Stimulated activated CD8-positive, alpha-beta memory T cell treated with anti-CD3 and anti-CD28 coated beads, Interleukin-4, amount 100 ng/mL, for 48 hours (primary cell): ENCODE data around the gene CES5A.
"Not testable (repeated sequence)": the region's sequence is repeated elsewhere in the genome, so short reads cannot be mapped to it uniquely, and the experiment has no call there.

Source experiments
- DNase-seq: peaks from one replicate; pipeline ENCODE4 v3.0.0-alpha.2; 2020

Gene CES5A

GRCh38 chr16:55825115-55825728 is 50.0 kb downstream of the CES5A start:
- DNase-seq = no peak

- no peak for DNase-seq
These were observed 50.6 kb downstream of the CES5A start for GRCh38 chr16:55824473-55825000.

GRCh38 chr16:55822280-55822810 is 52.8 kb downstream of the CES5A start:
- no peak for DNase-seq

GRCh38 chr16:55821210-55821609 is 54.0 kb downstream of the CES5A start:
- no peak for DNase-seq

- DNase-seq = no peak
These were observed 54.6 kb downstream of the CES5A start for GRCh38 chr16:55820615-55821014.

GRCh38 chr16:55817236-55817912 is 57.8 kb downstream of the CES5A start:
- DNase-seq = no peak

DNA sequence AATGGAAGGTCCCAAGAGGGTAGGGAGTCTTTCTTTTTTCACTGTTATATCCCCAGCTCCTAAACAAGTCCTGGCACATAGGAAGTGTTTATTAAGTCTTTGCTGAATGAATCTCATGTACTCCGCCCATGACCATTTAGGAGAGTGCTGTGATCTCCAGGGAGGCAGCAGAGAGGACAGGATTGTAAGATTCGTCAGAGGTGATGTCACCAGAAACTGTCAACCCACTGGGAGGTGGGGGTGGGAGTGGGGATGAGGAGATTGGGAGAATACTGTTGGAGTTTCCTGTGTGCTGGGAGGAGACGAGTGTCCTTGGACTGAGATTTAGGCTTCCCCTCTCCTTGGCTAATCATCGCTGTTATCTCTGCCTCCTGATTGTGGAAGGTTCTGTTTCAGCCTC is 59.0 kb downstream of the CES5A start:
- DNase-seq = not testable (repeated sequence)

DNA sequence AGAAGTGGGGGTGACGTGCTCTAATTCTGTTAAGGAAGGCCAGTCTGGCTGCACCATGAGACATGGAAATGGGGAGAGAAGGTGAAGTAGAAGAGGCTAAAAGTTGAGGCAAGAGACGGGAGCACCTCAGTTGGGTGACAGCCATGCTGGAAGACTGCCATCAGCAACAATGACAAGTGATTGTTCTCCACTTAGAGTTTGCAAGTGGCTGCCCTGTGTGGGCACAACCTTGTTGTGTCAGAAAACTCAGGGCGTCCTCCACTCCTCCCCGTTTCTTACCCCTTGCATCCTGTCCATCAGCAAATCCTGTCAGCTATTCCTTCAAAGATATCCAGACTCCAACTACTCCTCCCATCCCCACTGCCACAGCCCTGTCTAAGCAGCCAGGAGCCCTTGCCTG is 59.9 kb downstream of the CES5A start:
- DNase-seq = no peak

- not testable (repeated sequence) for DNase-seq
These were observed 61.0 kb downstream of the CES5A start for GRCh38 chr16:55814174-55814573.

DNA sequence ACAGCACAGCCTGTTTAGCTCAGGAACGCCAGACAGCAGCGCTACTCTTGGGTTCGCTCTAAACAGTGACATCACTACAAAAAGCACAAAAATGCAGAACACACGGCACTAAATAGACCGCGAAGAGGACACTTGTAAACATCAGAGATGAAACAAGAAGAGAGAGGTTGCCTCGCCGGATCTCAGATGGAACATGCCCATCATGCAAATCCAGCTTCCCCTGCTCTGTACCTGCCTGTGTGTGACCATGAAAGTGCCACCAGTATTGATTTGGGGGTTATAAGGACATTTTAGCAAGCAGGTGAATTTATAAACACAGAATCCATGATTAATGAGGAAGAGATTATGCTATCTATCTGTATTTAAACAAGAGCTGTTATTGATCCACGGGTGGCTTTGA is 61.4 kb downstream of the CES5A start:
- DNase-seq = not testable (repeated sequence)

DNA sequence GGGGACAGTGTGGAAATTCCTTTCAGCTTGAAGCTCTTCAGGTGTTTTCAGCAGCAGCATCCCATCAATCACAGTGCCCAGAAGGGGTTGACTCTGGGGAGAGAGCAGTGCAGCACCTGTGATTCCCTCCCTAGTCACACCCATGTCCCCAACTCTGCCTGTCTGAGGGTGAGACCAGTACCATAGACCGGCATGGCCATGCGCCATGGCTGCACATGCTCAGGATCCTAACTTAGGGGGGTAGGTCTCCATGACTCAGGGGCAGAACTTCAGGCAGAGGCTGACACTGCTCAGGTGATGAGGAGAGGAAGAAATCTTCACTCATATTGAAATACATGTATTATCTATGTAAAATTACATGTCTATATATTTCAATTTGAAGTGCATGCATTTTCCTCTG is 62.2 kb downstream of the CES5A start:
- DNase-seq = no peak

- DNase-seq = no peak
These were observed 63.4 kb downstream of the CES5A start for GRCh38 chr16:55811811-55812210.

DNA sequence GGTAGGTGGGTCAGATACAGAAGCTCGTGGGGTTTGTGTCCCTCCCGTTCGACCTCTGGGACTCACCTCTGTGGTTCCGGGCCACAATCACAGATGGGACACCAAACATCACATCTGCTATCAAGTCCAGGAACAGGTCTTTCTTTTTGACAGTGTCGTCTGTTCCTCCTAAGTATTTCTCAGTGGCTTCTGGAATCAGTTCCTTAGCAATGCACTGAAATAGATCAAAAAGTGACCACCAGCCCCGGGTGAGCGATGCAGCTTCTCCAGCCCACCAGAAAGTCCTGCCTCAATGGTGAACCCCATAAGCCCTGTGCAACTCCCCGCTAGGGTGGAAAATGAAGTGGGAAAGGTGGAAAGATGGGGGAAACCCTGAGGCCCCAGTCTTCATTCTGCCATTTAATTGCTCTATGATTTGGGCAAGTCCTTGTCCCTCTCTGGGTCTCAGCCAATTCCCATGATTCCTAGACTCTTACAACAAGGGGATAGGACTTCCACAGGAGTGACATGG is 64.7 kb downstream of the CES5A start:
- DNase-seq = no peak

GRCh38 chr16:55809851-55810250 is 65.3 kb downstream of the CES5A start:
- no peak for DNase-seq

- DNase-seq = no peak
These were observed 65.8 kb downstream of the CES5A start for GRCh38 chr16:55809386-55809785.

GRCh38 chr16:55808286-55808685 is 66.9 kb downstream of the CES5A start:
- not testable (repeated sequence) for DNase-seq

- not testable (repeated sequence) for DNase-seq
These were observed 70.1 kb downstream of the CES5A start for GRCh38 chr16:55805104-55805503.

DNA sequence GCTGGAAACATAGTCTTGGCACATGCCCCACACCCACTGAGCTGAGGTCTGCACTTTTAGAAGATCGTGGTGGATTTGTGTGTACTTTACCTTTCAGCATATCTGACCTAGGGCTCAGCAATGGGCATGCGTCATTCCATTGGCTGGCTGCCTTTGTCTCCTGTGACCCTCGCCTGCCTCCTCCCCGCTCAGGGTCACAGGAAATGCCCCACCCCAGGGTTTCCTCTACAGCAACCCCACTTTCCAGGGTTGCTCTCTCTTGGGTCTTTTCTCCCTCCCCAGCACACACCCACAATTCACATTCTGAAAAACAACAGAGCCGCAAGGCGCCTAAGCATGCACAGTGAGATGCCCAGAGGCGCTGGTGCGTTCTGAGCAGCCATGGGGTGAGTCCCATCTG is 71.5 kb downstream of the CES5A start:
- DNase-seq = not testable (repeated sequence)
